H1 (cell line): ENCODE results near the gene SKAP1.

ENCODE experiments used
- BCL11A ChIP-seq, 2 experiments: IDR thresholded peaks; one replicate each; pipeline ENCODE4 v1.6.1; 2011; ENCODE audit warnings: low read depth in 2 of 2, low read length in 2 of 2, mild to moderate bottlenecking in 2 of 2
- GABPA ChIP-seq: IDR thresholded peaks from 2 replicates; pipeline ENCODE4 v1.6.1; 2011; ENCODE audit warnings: mild to moderate bottlenecking, low read length, moderate library complexity, borderline replicate concordance; ENCODE audit not compliant: insufficient read depth
- NANOG ChIP-seq: IDR thresholded peaks from 2 replicates; pipeline ENCODE4 v1.6.1; 2011; ENCODE audit warnings: low read length, low read depth, mild to moderate bottlenecking, inconsistent platforms; ENCODE audit not compliant: insufficient read depth, poor library complexity, severe bottlenecking
- POLR2A ChIP-seq, 2 experiments: IDR thresholded peaks; 1 replicate in 1 of 2; 2 replicates in 1 of 2; pipeline ENCODE4 v1.6.1; 2011; ENCODE audit warnings: low read depth in 2 of 2, low read length in 2 of 2, mild to moderate bottlenecking in 2 of 2; ENCODE audit errors: control extremely low read depth in 1 of 2
- RBBP5 ChIP-seq: IDR thresholded peaks from 2 replicates; pipeline ENCODE4 v1.7.1; 2012; ENCODE audit warnings: low read depth, mild to moderate bottlenecking, inconsistent platforms, low read length, moderate library complexity, borderline replicate concordance
- RXRA ChIP-seq: IDR thresholded peaks from 2 replicates; pipeline ENCODE4 v1.6.1; 2011; ENCODE audit warnings: low read depth, mild to moderate bottlenecking, low read length, moderate library complexity; ENCODE audit not compliant: insufficient read depth
- SIN3A ChIP-seq, 2 experiments: IDR thresholded peaks in 1 of 2; conservative IDR thresholded peaks in 1 of 2; 2 replicates each; pipeline ENCODE4 v1.6.1; 2011 to 2012; ENCODE audit warnings: low read length in 2 of 2, improper control_type of control experiment in 1 of 2, low read depth in 1 of 2, mild to moderate bottlenecking in 1 of 2
- SIRT6 ChIP-seq: IDR thresholded peaks from one replicate; pipeline ENCODE4 v1.7.1; 2012; ENCODE audit warnings: low read length, inconsistent platforms
- TF ChIP-seq, protein P1 (sequence below): IDR thresholded peaks from 2 replicates; pipeline ENCODE4 v1.6.1; 2011; ENCODE audit warnings: low read depth, mild to moderate bottlenecking, low read length; ENCODE audit not compliant: insufficient read depth
- TF ChIP-seq, protein P2 (sequence below), 3 experiments: IDR thresholded peaks; 1 replicate in 2 of 3; 2 replicates in 1 of 3; pipeline versions ENCODE4 v1.5.1 to v1.6.1; 2011; ENCODE audit warnings: low read length in 3 of 3, mild to moderate bottlenecking in 3 of 3, inconsistent platforms in 2 of 3, low read depth in 1 of 3, moderate library complexity in 1 of 3; ENCODE audit not compliant: insufficient read depth in 1 of 3; ENCODE audit errors: control extremely low read depth in 1 of 3

DNA sequence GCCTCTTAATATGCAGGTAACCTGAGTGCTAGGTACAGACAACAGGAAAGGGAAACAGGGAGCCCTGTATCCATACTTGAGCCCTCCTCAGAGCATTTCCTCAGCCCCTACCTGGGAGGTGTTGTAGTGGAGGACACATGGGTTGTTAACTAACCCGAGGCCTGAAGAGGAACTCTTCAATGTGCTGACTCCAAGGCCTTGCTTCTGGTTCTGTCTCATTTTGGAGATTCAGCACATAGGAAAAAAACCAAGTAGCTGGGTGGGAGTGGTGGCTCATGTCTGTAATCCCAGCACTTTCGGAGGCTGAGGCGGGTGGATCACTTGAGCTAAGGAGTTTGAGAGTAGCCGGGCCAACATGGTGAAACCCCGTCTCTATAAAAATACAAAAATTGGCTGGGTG lies 297.6 kb downstream of the SKAP1 start:
- TF ChIP-seq, protein P1, sequence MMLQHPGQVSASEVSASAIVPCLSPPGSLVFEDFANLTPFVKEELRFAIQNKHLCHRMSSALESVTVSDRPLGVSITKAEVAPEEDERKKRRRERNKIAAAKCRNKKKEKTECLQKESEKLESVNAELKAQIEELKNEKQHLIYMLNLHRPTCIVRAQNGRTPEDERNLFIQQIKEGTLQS, result no peak
- TF ChIP-seq NANOG (no peak), POLR2A (IDR thresholded peaks at IDR 0.05; ENCODE audit: control extremely low read depth in 1 of 2, low read depth in 2 of 2, low read length in 2 of 2) (no peak), BCL11A (IDR thresholded peaks at IDR 0.05; ENCODE audit: low read depth in 2 of 2, low read length in 2 of 2) (no peak), SIN3A (conservative IDR thresholded peaks at IDR 0.05 in 1 of 2, IDR thresholded peaks at IDR 0.05 in 1 of 2; ENCODE audit: low read depth in 1 of 2, low read length in 2 of 2) (no peak), SIRT6 (no peak), GABPA (no peak), RXRA (no peak), RBBP5 (no peak)
- TF ChIP-seq, protein P2, sequence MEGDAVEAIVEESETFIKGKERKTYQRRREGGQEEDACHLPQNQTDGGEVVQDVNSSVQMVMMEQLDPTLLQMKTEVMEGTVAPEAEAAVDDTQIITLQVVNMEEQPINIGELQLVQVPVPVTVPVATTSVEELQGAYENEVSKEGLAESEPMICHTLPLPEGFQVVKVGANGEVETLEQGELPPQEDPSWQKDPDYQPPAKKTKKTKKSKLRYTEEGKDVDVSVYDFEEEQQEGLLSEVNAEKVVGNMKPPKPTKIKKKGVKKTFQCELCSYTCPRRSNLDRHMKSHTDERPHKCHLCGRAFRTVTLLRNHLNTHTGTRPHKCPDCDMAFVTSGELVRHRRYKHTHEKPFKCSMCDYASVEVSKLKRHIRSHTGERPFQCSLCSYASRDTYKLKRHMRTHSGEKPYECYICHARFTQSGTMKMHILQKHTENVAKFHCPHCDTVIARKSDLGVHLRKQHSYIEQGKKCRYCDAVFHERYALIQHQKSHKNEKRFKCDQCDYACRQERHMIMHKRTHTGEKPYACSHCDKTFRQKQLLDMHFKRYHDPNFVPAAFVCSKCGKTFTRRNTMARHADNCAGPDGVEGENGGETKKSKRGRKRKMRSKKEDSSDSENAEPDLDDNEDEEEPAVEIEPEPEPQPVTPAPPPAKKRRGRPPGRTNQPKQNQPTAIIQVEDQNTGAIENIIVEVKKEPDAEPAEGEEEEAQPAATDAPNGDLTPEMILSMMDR (IDR thresholded peaks at IDR 0.05; ENCODE audit: control extremely low read depth in 1 of 3, insufficient read depth in 1 of 3, low read depth in 1 of 3, low read length in 3 of 3), result no peak
